ENCODE results near the gene CCR9.

The CCR9 gene

DNA sequence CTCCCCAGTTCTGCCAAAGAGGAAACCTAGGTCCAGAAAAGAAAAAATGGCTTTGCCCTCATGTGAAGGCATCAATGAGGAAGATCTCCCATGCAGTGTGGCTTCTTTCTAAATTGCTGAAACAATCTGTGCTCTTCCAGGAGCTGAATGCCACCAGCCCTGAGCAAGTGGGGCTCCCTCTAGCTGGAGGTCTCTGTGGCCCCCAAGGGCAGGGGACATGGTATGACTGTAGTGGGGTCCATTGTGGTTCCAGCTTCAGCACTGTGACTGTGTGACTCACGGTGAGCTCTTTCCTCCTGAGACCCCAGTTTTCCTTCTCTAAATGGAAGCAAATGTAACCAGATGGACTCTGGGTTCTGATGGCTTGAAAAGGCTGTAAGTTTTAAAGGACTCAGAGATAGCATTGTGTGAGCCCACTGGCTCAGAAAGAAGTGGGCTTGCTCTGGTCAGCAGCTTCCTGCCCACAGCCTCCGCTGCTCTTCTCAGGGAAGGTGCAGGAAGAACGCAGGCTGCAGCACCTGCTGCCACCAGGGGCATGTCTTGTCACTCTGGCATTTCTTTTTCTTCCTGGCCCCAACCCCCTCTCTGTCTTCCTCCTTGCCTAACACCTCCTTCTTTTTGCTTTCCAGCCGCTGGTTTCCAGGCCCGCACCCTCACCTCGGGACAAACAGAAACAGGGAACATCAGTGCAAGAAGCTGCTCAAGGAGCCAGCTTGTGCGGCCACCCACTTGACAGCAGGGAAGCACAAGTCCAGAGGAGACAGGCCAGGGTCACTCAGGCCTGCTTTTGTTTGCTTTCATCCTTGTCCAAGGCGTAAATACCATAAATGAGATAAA lies 51.1 kb downstream of the CCR9 start:
- no peak for DNase-seq (ENCODE audit: low read depth)

DNA sequence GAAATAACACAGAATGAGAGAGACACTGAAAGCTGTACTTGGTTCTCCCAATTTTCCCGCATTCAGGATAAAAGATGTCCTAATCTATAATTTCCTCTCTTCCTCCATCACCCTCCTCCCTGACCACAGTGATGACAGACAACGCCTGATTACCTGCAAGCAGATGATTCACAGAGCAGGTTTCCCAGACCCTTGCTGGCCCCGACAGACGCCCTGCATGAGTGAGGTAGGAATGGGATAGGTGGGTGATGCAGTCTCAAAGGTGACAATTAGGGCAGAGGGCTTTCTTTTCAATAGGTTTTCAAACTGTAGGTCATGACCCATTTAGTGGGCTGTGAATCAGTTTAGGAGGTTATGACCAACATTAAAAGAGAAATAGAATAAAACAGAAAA lies 51.7 kb downstream of the CCR9 start:
- no peak for DNase-seq (ENCODE audit: low read depth)

DNA sequence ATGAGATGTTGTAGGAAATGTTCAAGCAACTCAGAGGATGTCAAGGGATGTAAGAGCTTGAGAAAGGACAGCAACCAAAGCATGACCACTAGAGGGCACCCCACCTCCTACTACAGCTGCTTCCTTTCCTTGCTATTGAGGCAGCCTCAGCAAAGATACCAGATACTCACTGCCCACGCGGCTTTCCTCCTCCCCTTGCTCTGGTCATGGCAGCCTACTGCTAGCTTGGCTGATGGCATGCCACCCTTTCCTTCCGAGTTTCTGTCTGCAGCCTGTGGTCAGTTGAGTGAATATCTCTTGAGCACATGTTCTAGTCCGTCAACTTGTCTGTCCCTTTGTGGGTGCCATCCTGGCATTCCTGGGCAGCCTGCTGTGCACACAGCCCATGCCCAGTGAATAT lies 52.5 kb downstream of the CCR9 start:
- DNase-seq (ENCODE audit: low read depth), result peak; percentile 74

DNA sequence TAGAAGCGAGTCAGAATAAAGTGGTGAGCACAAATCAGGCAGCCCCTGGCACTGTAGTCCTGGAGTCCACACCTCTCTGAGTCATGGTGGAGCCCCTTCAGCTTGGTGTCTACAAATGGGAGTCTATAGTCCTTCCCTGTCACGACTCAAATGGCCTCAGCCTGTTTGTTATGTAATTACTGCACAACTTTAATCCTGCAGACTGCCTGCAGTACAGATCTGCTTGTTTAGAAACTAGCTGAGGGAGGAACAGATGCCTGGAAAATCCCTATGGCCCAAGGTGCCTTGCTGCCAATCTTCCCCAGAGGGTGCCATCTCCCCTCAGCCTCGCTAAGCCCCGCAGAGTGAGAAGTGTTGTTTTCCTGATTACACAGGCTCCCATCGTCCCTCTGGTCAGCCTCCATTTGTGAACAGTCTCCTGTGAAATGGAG lies 53.0 kb downstream of the CCR9 start:
- no peak for DNase-seq (ENCODE audit: low read depth)

DNA sequence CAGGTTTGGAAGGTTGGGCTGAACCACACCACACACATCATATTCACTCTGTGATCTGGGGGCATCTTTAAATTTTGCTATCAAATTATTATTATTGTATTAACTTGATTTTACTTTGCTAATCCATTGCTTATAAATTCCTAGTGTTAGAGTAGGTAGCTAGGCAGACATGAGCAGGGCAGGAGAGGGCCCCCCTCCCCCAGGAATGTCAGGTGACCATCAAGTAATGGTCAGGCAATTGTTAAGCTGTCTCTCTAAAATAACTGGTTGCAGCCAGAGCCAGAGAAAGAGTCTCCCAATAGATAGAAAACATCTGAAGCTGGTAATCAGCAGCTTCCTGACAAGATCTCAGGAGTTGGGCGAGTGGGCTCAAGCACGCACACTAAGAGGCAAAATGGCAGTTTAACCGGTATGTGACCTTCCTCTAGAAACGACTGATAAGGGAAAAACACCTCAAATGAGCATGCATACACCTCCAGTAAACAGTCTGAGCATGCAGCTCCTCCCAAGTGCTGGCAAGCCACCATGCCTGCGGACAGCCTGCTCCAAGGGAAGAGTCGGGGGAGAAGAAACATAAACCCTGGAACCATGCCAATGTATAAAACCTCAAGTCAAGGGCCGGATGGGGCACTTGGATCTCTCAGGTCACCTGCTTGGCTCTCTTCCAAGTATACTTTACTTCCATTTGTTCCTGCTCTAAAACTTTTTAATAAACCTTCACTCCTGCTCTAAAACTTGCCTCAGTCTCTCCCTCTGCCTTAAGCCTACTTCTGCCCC lies 53.8 kb downstream of the CCR9 start:
- DNase-seq (ENCODE audit: low read depth), result no peak

DNA sequence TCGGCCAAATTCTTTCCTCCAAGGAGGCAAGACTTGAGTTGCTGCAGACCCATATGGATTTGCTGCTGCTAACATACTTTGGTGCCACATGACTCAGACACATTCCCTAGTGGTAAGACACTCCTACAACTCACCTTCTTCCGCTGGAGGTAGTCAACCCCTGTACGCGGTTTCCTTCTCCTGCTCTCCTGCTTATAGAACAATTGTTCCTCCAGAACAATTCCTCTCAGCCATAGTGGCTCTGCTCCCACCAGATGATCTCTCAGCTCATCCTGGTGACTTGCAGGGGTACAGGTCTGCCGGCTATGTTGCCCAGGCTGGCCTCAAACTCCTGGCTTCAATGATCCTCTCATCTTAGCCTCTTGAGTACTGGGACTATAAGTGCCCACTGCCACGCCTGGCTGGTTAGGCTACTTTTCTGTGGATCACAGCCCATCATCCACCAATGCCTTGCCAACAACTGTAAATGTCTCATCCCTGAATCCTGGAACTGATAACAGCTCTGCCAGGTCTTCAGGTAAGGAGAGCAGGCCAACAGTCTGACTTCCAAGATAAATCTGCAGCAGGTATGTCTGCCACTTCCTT lies 54.5 kb downstream of the CCR9 start:
- DNase-seq (ENCODE audit: low read depth), result no peak

GRCh38 chr3:45942051-45942825 lies 55.9 kb downstream of the CCR9 start:
- no peak for DNase-seq (ENCODE audit: low read depth)

DNA sequence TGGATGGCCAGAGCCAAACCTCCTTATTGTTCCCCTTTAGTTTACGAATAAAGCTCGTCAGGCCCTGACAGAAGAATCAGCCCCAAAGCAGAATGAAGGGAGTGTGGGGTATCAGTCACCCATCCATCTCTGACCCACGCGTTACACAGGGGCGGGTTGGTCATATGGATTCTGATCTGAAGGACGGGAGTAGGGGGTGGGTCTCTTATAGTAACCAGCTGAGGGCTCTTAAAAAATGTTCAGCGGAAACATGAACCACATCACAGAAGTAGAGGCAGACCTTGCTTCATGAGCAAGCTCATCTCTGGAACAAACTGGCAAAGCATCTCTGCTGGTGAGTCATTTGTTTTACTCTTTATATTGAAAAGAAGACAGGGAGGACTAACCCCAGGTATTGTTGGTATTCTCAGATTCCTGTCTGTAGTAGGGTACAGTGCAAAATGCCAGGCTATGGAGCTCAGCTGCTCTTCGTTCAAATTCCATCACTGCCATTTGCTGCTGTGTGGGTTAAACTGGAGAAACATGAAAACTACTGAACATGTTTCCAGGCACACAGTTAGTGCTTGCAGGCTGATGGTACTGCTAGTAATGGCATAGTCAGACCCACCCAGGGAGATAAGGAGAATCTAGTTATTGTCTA lies 57.0 kb downstream of the CCR9 start, which contains the start of gene CXCR6:
TSS of gene CXCR6 (plus strand) at position 258 of the 640 bp plus-strand sequence. CDS start 3,018 bp downstream, outside the sequence.
- DNase-seq (ENCODE audit: low read depth), result peak; percentile 20

DNA sequence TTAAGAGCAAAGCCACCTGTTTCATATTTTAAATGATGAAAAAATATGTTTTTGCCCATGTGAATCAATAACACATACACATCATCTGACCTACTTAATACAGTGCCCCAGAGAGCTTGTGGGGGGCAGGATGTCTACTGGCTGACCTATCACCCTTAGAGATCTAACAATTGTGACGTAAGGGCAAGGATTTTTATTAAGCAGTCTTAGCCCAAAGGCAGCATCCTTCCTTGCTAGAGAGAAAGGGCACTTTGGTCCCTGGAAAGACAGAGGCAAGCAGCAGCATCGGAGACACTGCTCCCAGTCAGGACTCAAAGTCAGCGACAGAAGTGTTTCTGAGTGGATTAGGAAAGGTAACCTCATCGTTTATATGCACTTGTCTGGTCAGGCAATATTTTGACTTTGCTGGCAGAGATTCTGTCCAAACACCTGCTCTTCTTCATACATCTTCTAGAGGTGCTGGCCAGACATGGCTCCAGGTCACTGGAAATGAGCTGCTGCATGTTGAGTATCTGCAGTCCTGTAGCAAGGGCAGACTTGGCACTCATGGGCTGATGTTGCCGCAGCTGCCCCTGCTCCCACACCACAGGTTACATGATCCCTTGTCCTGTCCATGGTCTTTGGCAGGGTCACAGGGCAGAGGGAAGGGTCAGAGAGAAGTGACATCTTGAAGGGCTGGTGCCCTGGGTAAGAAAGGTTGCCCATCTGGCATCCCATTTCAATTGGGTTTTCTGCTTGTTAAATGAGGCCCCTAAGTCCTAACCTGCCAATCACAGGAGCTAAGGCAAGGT lies 58.7 kb downstream of the CCR9 start:
- no peak for DNase-seq (ENCODE audit: low read depth)

DNA sequence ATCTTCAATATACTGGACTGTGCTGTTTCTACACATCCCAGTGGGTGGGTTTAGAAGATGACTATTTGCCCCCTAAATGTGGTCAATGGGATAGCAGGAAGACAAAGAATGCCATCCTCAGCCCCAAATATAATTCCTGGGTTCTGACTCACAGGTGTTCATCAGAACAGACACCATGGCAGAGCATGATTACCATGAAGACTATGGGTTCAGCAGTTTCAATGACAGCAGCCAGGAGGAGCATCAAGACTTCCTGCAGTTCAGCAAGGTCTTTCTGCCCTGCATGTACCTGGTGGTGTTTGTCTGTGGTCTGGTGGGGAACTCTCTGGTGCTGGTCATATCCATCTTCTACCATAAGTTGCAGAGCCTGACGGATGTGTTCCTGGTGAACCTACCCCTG lies 60.0 kb downstream of the CCR9 start:
- DNase-seq (ENCODE audit: low read depth), result no peak

DNA sequence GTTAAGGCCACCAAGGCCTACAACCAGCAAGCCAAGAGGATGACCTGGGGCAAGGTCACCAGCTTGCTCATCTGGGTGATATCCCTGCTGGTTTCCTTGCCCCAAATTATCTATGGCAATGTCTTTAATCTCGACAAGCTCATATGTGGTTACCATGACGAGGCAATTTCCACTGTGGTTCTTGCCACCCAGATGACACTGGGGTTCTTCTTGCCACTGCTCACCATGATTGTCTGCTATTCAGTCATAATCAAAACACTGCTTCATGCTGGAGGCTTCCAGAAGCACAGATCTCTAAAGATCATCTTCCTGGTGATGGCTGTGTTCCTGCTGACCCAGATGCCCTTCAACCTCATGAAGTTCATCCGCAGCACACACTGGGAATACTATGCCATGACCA lies 60.5 kb downstream of the CCR9 start:
- no peak for DNase-seq (ENCODE audit: low read depth)

DNA sequence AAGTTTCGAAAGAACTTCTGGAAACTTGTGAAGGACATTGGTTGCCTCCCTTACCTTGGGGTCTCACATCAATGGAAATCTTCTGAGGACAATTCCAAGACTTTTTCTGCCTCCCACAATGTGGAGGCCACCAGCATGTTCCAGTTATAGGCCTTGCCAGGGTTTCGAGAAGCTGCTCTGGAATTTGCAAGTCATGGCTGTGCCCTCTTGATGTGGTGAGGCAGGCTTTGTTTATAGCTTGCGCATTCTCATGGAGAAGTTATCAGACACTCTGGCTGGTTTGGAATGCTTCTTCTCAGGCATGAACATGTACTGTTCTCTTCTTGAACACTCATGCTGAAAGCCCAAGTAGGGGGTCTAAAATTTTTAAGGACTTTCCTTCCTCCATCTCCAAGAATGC lies 61.0 kb downstream of the CCR9 start:
- DNase-seq (ENCODE audit: low read depth), result no peak

GRCh38 chr3:45948311-45948781 lies 62.0 kb downstream of the CCR9 start:
- no peak for DNase-seq (ENCODE audit: low read depth)

GRCh38 chr3:45948881-45949280 lies 62.5 kb downstream of the CCR9 start:
- no peak for DNase-seq (ENCODE audit: low read depth)

GRCh38 chr3:45949432-45949831 lies 63.1 kb downstream of the CCR9 start:
- no peak for DNase-seq (ENCODE audit: low read depth)

- no peak for DNase-seq (ENCODE audit: low read depth)
These were observed 63.8 kb downstream of the CCR9 start for GRCh38 chr3:45950131-45950530.

DNA sequence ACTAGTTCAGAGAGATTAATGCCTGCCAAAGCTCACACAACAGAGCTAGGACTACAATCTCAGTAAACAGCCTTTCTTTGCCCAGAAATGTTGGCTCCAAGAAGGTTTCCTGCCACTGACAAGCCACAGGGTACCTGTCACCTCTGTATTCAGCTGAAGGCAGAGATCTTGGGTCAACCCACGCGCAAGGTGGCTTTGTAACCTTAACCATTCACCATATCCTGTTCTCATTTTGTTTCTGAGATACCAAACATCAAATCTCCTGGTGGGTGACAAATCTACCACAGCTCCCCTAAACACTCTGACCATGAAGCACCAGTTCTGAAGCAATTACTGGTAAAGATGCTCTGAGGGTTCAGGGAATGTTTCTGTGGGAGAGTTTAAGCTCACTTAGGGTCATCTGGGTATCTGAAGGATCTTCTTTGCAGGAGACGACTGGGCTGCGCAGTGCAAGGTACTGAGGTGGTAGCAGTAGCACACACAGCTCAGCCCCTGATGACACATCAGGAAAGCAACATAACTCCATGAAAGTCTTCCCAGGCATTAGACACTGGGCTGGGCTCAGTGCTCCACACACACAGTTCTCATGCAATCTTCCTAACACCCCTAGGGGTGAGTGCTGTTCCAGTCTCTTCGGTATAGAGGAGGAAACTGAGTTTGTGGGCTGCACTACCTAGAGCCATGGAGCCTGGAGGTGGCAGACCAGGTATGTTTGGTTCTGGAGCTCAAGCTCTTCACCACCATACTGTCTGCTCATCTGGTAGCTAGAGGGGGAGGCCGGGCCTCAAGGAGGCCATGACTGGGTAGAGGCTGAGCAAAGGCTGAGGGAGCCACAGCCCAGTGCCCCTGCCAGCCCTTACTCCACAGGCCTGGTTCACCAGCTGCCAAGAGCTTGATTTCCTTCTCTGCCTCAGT lies 64.6 kb downstream of the CCR9 start:
- DNase-seq (ENCODE audit: low read depth), result peak; percentile 51

DNA sequence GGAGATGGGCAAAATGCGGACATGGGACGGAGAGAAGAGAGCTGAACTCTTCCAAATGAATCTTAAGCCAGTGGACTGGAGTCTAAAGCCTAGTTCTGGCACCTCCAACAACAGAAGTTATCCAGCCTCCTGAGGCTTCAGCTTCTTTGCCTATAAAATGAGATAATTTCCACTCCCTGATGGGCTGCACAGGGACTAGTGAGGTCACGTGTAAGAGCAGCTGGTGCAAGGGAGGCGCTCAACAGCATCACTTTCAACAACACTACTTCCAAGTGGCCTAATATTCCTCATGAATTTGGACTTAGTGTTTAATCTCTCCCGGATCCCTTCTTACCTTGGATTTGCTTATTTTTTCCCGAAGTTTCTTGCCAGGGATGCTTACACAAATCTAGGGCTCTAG lies 65.6 kb downstream of the CCR9 start:
- no peak for DNase-seq (ENCODE audit: low read depth)

DNA sequence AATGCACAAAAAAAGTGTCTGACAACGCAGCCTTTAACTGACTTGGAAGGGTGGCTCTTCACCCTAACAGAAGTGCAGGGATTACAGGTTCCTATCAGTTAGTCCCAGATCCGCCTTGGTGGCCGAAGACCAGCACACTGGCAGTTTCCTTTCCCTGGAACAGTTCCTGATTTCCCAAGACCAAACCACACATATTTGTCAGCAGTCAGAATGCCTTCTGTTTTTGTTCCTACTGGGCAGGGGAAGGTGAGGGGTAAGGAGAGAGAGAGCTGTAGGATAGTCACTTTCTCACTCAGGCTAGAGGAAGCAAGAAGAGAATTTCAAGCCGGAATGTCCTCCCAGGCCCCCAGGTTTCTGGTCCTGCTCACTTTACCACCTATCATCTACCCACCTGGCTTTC lies 66.1 kb downstream of the CCR9 start:
- DNase-seq (ENCODE audit: low read depth), result no peak
